Breast epithelium (tissue), 3 donors: ENCODE results near the gene COL9A2.

Experiments used
- CTCF ChIP-seq, 3 donors: fragments of 450-650 bp; IDR thresholded peaks; one replicate each; pipeline ENCODE4 v1.5.1; 2016 to 2017; ENCODE audit warnings: antibody characterized with exemption in 3 of 3, mild to moderate bottlenecking in 3 of 3, moderate library complexity in 3 of 3
- POLR2AphosphoS5 ChIP-seq, 3 donors: sonication (generic); formaldehyde crosslinking; IDR thresholded peaks; one replicate each; pipeline ENCODE4 v1.6.1; 2017; ENCODE audit warnings: antibody characterized with exemption in 3 of 3

DNA sequence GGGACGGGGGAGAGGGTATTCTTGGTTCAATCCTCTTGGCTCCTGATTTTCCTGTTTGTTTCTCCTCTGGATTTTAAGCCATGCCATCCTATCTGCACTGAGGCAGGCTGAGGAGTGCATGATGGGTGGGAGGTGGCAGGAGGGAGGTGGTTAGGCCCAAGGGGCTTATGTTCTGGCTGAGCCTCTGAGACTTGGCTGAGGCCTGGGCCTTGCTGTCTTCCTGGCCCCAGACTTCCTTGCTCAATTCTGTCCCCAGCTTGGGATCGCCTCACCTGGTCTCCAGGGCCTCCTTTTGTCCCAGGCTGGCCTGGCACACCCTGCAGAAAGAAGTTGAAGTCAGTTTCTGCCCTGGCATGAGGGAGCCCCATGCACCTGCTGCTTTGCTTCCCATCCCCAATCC is 11.2 kb downstream of the COL9A2 start:
- TF ChIP-seq CTCF (IDR thresholded peaks at IDR 0.05) = no peak
- TF ChIP-seq POLR2AphosphoS5 (IDR thresholded peaks at IDR 0.05) = no peak
